H1 (cell line): ENCODE data around the gene STEAP1B. TPM values are rescaled to one million over a fixed set of nuclear protein-coding genes. Genes with fewer than 3 reads are reported as not detected.

Experiments
- CREB1 ChIP-seq: IDR thresholded peaks from 2 replicates; pipeline ENCODE4 v1.6.1; 2012; ENCODE audit warnings: inconsistent platforms
- FOSL1 ChIP-seq: IDR thresholded peaks from 2 replicates; pipeline ENCODE4 v1.6.1; 2011; ENCODE audit warnings: mild to moderate bottlenecking, low read depth, low read length, moderate library complexity; ENCODE audit not compliant: insufficient read depth
- SIN3A ChIP-seq, 2 experiments: IDR thresholded peaks in 1 of 2; conservative IDR thresholded peaks in 1 of 2; 2 replicates each; pipeline ENCODE4 v1.6.1; 2011 to 2012; ENCODE audit warnings: low read length in 2 of 2, improper control_type of control experiment in 1 of 2, low read depth in 1 of 2, mild to moderate bottlenecking in 1 of 2
- TAF7 ChIP-seq: optimal IDR thresholded peaks from 2 replicates; pipeline ENCODE3; 2011; ENCODE audit warnings: low read depth, mild to moderate bottlenecking, inconsistent platforms, low read length, moderate library complexity, borderline replicate concordance
- polyA plus RNA-seq, 7 experiments: library from polyadenylated mRNA; depleted of rRNA in 3 of 7; stranded (reverse) in 5 of 7; unstranded in 2 of 7; fragments of >200 nt in 5 of 7; fragments of 200-250 nt in 2 of 7; gene quantifications; 1 replicate in 5 of 7; 2 replicates in 1 of 7; 4 replicates in 1 of 7; pipeline versions ENCODE4 v1.2.1 to v1.2.3, GENCODE V29; 2011 to 2013; ENCODE audit warnings: missing spikeins in 2 of 7, mixed read lengths in 2 of 7
- total RNA-seq: library from RNA; stranded (reverse); fragmentation: NEBNext Ultra II Directional; extraction: Animal tissue kit (Norgen Biotek cat#: 25700); gene quantifications from 2 replicates; pipeline ENCODE4 v1.2.1, GENCODE V29; 2021

Gene STEAP1B
- total and polyA plus RNA-seq, 2 of the 8 experiments (the other 6 are each of a cell fraction or from before 2014, with no cell fraction given): 5.4 to 8.7 TPM

- no peak for TF ChIP-seq SIN3A (conservative IDR thresholded peaks at IDR 0.05 in 1 of 2, IDR thresholded peaks at IDR 0.05 in 1 of 2; ENCODE audit: low read depth in 1 of 2, low read length in 2 of 2)
- no peak for TF ChIP-seq FOSL1
- no peak for TF ChIP-seq TAF7
- no peak for TF ChIP-seq CREB1
Measured at GRCh38 chr7:22414424-22414823, 85.6 kb downstream of the STEAP1B start (continued).
